ENCODE results near the gene TTC28. TPM values are rescaled to one million over a fixed set of nuclear protein-coding genes. Genes with fewer than 3 reads are reported as not detected.

TTC28 gene
- total and polyA plus RNA-seq, 7 donors = 1.2 to 12.1 (median 3.5) TPM

DNA sequence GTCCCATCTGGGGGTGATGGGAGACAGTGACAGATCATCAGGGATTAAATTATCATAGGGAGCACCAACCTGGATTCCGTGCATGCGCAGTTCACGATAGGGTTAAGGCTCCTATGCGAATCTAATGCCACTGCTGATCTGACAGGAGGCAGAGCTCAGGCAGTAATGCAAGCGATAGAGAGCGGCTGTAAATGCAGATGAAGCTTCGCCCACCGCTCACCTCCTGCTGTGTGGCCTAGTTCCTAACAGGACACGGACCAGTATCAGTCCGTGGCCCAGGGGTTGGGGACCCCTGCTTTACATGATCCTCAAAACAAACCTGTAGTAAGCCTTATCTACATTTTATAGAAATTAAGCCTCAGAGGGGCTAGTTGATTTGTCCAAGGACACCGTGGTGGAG is 94.3 kb downstream of the TTC28 start:
- DNase-seq = no peak
- no peak for ATAC-seq
- Histone ChIP-seq H3K9me3 (no peaks in the 10 kb centered on the region), H3K4me1 (no peaks in the 10 kb centered on the region), H3K4me3 (no peak overlapping the region), H3K27me3 (ENCODE audit: insufficient read depth in 3 of 3, low read length in 2 of 3) (no peaks in the 10 kb centered on the region), H3K27ac (no peak overlapping the region), H3K36me3 (ENCODE audit: insufficient read depth in 1 of 2, low read depth in 1 of 2) (no peaks in the 10 kb centered on the region)
- intact Hi-C loops (cut with DNase I) = no loop called here
- WGBS, 3 donors = 97 to 98% (median 97%) methylated on average over 11 of the region's 11 CpGs
- no peak for TF ChIP-seq CTCF (IDR thresholded peaks at IDR 0.05)

GRCh38 chr22:28582806-28583205 is 96.8 kb downstream of the TTC28 start:
- ATAC-seq (no peak), DNase-seq (no peak)
- Histone ChIP-seq H3K36me3 (ENCODE audit: insufficient read depth in 1 of 2, low read depth in 1 of 2) (no peaks in the 10 kb centered on the region), H3K27me3 (ENCODE audit: insufficient read depth in 3 of 3, low read length in 2 of 3) (no peaks in the 10 kb centered on the region), H3K4me3 (no peak overlapping the region), H3K9me3 (no peaks in the 10 kb centered on the region), H3K4me1 (no peaks in the 10 kb centered on the region), H3K27ac (no peak overlapping the region)
- intact Hi-C loops (cut with DNase I) = no loop called here
- WGBS, 3 donors = 78 to 84% (median 81%) methylated on average over 3 of the region's 3 CpGs
- TF ChIP-seq CTCF (IDR thresholded peaks at IDR 0.05) = no peak

GRCh38 chr22:28581016-28581415 is 98.6 kb downstream of the TTC28 start:
- WGBS, 3 donors = 90 to 95% (median 92%) methylated on average over 8 of the region's 8 CpGs
- Histone ChIP-seq H3K27me3 (ENCODE audit: insufficient read depth in 3 of 3, low read length in 2 of 3) (no peaks in the 10 kb centered on the region), H3K4me1 (no peaks in the 10 kb centered on the region), H3K27ac (no peak overlapping the region), H3K4me3 (no peak overlapping the region), H3K36me3 (ENCODE audit: insufficient read depth in 1 of 2, low read depth in 1 of 2) (no peaks in the 10 kb centered on the region), H3K9me3 (no peaks in the 10 kb centered on the region)
- intact Hi-C loops (cut with DNase I) = no loop called here
- ATAC-seq = no peak
- no peak for DNase-seq
- TF ChIP-seq CTCF (IDR thresholded peaks at IDR 0.05) = no peak

DNA sequence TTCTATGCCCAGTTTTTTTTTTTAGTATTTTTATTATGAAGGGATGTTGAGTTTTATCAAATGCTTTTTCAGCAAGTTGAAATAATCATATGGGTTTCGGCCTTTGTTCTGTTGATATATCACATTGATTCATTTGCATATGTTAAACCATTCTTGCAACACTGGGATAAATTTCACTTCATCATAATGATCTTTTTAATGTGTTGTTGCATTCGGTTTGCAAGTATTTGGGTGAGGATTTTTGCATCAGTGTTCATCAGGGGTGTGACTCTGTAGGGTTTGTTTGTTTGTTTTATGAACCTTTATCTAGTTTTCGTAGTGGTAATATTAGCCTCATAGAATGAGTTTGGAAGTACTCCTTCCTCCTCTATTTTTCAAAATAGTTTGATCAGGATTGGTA is 103.5 kb downstream of the TTC28 start:
- Histone ChIP-seq H3K36me3 (ENCODE audit: insufficient read depth in 1 of 2, low read depth in 1 of 2) (no peaks in the 10 kb centered on the region), H3K27ac (no peak overlapping the region), H3K27me3 (ENCODE audit: insufficient read depth in 3 of 3, low read length in 2 of 3) (no peaks in the 10 kb centered on the region), H3K4me1 (no peaks in the 10 kb centered on the region), H3K4me3 (no peak overlapping the region), H3K9me3 (no peaks in the 10 kb centered on the region)
- TF ChIP-seq CTCF (IDR thresholded peaks at IDR 0.05) = no peak
- DNase-seq (no peak), ATAC-seq (no peak)
- 94 to 98% (median 97%) methylated on average over 3 of the region's 3 CpGs for WGBS, 3 donors
- intact Hi-C loops (cut with DNase I) = no loop called here

GRCh38 chr22:28574159-28574788 is 105.4 kb downstream of the TTC28 start:
- no peak overlapping the region for H3K4me3 ChIP-seq
- no peak for TF ChIP-seq CTCF (IDR thresholded peaks at IDR 0.05)
- H3K36me3 ChIP-seq (ENCODE audit: insufficient read depth in 1 of 2, low read depth in 1 of 2) = no peaks in the 10 kb centered on the region
- ATAC-seq = no peak
- intact Hi-C loops (cut with DNase I) = no loop called here
- 82 to 87% (median 83%) methylated on average over 4 of the region's 4 CpGs for WGBS, 3 donors
- DNase-seq = no peak
- H3K27ac ChIP-seq = no peak overlapping the region
- no peaks in the 10 kb centered on the region for H3K9me3 ChIP-seq
- H3K4me1 ChIP-seq = no peaks in the 10 kb centered on the region
- no peaks in the 10 kb centered on the region for H3K27me3 ChIP-seq (ENCODE audit: insufficient read depth in 3 of 3, low read length in 2 of 3)

Measured in psoas muscle (tissue), 8 donors.